NCI-H524 treated with DMSO at 0.1 percent for 48 hours (cell line): ENCODE measurements around the gene ETV6.

ENCODE experiments used
- DNase-seq: peaks from one replicate; lab custom pipeline; 2025; lab: John Stamatoyannopoulos, UW

The ETV6 gene

GRCh38 chr12:11645391-11645790 lies 4.1 kb upstream of the ETV6 start:
- DNase-seq = no peak

DNA sequence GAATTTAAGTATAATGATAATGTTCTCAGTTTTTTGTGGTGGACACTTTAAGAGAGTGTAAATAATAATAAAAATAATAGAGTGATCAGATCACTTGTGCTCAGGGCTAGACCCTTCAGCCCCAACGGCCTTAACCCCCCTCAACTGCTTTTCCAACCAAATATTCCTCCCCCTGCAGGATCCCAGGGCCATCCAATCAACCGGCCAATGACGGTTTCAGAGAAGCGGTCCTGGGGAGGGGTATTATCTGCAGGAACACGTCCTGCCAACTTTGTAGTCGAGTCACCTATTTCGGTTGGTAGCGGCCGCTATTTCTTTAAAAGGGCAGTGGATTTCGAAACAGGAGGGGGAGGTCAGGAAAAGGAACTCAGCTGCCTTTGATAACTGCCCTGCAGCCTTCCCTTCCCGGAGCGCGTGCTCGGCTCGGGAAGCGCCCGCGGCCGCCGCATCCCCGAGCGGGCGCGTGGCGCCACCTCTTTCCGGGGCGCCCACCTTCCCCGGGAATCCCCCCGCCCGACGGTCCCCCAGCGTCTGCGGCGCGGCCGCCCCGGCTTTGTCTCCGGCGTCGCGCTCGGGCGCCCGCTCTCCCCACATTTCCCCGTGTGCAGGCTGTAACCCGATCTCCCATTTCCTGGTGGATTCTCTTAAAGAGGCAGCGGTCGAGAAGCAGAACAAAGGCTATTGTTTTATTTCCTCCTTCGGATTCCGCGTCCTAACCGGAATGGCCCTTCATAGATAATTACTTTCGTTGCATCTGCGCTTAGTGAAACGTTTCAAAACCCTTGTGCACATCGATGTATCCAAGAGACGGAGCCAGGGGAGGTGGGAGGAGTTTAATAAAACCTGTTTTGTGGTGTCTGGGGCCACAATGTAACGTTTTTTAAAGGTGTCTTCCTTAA lies 711 bp upstream of the ETV6 start:
- DNase-seq = peak; percentile 25

GRCh38 chr12:11650286-11651281 lies 1.1 kb downstream of the ETV6 start:
- DNase-seq = no peak

DNA sequence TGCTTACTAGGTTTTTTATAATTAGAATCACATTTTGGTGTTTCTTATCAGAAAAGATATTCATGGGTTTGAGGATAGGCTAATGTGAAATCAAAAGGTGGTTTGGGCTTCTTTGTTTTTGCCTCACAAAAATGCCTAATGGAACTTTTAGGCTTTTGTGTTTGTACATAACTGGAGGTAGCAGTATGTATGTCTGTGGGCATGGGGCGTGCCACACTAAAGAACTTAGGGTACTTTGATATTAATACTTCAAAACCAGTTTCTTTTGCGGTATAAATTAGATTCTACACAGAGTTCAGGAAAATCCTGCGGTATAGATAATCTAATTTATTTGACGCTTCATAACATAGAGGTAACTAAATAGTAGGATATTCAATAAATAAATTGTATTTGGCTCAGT lies 1.9 kb downstream of the ETV6 start:
- DNase-seq = no peak

DNA sequence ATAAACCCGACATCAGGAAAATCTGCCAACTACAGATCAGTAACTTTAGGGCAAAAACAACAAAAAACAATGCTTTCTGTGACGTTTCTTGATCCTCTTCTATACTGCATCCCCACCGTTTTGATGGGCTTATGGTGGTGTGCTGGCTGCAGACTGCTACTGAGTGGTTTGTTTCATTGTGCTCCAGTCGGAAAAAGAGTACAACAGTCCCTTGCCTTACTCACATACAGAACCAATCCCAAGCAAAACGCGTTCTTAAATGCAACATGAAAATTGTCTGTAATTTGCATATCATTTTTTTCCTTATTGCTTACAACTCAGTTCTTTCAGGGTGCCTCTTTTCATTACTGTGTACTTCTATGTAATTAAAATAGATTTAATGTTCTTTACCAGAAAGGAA lies 2.3 kb downstream of the ETV6 start:
- DNase-seq = no peak

DNA sequence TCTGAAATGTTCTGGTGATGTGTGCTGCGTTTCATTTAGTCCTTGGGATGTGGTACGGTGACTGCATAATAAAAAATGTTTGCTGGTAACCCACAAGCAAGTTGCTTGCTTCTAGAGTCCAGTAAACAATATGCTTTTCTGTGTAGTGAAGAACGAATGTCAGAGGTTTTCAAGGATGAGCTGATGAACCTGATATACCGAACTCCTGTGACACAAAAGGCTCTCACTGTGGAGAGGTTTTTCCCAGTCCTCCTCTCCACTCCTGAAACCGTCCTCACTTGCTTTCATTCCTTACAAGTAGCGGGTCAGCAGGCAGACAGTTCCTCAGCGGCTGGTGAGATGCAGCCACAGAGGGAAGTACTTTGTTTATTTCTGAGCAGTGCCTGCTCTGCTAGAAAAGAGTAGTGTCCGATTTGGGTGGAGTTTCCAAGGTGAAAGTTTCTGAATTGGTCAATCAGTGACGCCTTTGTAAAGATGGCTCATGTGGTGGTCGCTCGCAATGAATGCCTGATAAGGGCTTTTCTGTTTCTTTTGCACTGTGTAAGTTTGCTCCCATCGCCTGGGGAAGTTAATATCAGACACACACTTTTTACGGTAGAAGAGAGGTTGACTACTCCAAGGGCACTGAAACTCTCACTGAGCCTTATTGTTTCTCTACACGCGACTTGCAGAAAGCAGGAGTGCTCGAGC lies 3.0 kb downstream of the ETV6 start:
- no peak for DNase-seq

DNA sequence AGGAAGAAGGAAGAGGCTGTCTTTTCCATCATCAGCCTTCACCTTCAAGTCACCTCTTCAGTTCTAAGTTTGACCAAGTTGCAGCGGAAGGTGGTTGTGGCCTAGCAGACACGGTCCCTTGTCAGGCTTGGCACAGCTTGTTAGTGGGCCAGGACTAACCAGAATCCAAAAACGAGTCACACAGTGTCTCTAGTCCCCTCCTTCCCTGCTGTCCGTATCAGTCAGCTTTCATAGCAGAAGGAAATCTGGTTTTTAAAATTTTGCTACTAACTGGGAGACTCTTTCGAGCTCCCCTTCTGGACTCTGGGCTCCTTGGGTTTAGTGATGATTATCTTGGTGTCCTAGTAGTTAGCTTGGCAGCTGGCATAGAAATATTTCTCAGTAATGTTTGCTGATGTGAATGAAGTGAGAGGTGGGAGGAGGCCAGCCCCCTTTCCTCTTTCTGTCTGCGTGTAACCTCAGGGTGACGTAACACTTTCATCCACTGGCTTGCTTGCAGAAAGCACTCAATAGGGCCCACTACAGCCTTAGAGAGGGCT lies 3.8 kb downstream of the ETV6 start:
- DNase-seq = no peak

DNA sequence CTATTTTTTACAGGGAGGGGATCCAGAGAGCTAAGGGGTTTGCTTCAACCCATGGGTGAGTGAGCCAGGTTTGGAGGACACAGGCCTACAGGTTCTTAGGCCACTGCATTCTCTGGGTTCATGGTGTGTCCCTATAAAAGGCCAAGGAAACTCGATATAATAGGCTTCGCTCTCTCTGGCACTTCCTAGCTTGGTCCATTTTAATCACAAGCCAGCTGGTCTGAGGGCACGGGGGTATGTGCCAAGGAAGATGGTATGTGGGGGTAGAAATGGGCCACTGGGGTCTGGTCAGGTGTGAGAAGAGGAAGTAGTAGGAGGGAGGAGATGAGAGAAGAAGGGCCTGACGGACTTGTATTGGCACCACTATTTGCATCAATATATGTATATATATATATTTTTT lies 4.9 kb downstream of the ETV6 start:
- no peak for DNase-seq

GRCh38 chr12:11654802-11655201 lies 5.3 kb downstream of the ETV6 start:
- no peak for DNase-seq

GRCh38 chr12:11655842-11656241 lies 6.4 kb downstream of the ETV6 start:
- DNase-seq = no peak

DNA sequence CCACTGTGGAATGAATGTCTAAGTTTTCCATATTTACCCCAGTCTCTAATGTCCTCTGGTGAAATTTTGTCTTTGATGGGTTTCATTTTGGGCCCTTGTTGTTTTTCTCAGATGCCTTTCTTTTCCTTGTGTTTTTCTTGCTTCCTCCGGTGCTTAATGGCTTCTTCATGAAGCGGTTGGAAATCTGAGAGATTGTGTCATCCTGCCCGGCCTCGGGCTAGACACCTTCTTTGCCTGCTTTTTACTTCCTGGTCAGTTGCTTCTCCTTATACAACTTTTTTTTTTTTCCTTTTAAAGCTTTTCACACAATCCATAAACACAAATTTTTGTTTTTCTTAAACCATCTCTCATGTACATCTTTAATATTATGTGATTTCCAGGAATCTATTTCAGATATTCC lies 7.1 kb downstream of the ETV6 start:
- DNase-seq = no peak

GRCh38 chr12:11657511-11657910 lies 8.0 kb downstream of the ETV6 start:
- no peak for DNase-seq

DNA sequence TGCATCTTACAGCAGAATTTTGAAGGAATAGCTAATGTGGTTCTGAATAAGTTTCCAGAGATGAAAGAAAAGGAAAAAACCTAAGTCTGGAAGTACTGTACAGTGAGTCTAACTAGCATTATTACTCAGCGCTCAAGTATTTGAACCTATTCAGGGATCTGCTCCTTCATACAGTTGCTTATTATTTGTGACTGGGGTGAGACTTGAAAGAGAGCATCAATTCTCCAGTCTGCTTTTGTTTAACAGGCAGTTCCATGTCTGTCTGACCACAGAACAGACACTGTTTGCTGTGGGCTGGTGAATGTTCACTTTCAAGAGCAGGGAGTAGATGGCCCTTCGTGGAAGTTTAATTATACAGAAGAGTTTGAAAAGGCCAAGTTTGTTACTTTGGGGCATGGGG lies 9.3 kb downstream of the ETV6 start:
- no peak for DNase-seq

- no peak for DNase-seq
Measured at GRCh38 chr12:11660624-11661023, 11.2 kb downstream of the ETV6 start.

- DNase-seq = no peak
Measured at GRCh38 chr12:11661491-11662089, 12.1 kb downstream of the ETV6 start.

- DNase-seq = no peak
Measured at GRCh38 chr12:11662369-11662768, 12.9 kb downstream of the ETV6 start.

DNA sequence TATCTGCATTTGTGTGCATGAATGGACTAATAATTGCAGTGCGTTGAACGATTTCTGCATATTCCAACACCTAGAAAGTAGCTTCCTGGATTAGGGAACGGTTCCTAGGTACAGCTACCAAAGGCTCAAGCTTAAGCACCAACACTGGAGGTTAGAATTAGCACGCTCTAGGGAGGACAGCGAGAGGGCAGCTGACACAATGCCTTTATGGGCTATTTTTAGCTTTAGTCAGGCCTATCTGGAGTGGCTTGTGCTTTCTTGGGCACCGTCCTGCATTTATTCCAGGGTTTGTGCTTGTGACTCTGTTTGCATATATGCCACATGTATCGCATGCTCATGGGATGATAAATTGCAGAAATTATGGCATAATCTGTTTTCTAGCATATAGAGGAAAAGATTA lies 13.7 kb downstream of the ETV6 start:
- no peak for DNase-seq

DNA sequence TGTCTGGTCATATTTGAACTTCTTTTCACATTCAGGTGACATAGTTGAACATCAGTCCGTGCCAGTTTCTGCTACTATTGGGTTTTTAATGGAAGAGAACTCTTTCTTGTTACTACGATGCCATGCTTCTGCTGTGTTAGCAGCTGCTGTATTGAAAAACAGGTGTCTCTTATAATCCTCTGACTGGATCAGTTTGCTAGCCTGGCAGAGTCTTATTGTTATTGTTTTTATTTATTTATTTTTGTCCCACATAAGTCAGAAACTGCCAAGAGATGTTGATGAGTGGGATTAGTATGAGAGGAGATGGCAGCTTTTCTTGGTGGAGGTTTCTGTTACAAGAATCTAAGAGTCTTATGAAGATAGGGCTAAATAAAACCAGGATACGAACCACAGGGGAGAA lies 14.6 kb downstream of the ETV6 start:
- peak; percentile 22 for DNase-seq

DNA sequence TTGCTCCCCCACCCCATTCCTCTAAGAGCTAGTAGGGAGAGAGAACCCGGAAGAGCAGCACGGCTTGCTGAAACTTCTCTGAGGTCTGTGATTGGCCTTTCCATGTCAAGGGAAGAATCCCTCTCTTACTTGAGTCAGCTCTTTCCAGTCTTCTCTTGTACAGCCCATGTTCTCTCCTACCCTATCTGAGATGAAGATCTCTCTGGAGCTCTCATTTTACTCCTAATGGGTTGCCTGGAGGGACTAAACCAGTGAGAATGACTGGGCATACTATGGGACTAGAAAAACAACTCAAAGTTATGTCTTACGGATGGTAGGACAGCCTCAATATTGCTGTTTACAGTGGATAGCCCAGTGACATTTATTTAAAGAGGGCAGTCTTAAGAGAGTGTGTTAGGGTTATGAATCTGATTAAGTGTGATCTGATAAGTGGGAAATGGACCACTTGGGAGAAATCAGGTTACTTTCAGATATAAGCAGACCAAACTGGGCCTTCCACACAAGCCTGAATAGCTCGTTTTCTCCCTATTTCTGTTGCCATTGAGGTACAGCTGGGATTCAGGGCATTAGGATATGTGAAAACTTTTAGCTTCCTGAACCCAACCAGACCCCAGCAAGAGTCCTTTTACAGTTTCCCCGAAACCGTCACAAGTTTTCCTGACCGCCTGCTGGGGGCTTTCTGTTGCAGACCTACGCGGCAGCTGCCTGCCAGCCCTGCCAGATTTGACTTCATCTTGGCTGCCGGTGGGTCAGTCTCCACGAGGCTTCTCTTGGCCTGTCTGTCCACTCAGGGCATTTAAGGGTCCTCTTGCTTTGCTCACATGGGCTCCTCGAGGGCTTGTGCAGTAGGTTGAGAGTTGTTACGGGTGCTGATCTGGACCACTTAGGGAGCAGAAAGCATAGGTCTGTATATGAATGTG lies 16.9 kb downstream of the ETV6 start:
- no peak for DNase-seq

DNA sequence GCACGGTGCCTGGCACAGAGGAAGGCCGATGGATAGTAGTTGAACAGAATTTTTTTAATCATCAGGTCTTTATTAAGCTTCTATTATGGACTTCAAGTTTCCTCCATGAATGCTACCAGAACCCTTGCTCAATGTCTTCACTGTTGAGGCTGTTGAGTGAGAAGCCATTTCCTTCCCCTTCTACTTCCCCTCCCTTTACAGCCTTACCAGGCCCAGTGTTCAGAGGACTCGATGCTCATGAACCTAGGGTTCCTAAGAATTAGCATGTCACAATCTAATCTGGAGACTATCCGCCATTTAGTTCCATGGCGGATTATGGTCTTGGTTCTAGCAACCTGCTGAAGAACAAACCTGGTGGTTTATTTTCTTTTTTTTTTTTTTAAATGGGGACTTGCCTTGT lies 17.7 kb downstream of the ETV6 start:
- DNase-seq = no peak

DNA sequence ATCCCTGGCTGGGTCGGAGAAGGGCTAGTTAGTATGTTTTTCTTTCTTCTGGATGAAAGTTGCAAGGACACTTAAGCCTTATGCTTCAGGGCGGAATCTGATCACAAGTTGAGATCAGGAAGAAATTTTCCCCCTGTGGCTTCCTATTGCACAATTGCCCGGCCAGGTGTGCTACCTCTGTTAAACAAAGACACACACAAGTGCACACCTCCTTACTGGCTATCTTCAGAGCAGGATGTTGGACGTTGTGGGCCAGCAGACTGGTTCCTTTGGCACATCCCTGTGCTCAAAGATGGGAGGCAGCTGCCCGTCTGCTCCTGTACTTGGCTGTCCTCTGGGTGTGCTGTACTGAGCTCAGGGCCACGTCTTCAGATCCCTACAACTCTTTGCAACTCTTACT lies 19.1 kb downstream of the ETV6 start:
- no peak for DNase-seq
